Bronchial epithelial cell (primary cell): ENCODE data around the gene QPRT. TPM values are rescaled to one million over a fixed set of nuclear protein-coding genes. Genes with fewer than 3 reads are reported as not detected.
"Not testable (repeated sequence)": the region's sequence is repeated elsewhere in the genome, so short reads cannot be mapped to it uniquely, and the experiment has no call there.

Experiments
- DNase-seq: peaks from one replicate; pipeline ENCODE4 v3.0.0-alpha.2; 2010; ENCODE audit warnings: low read depth
- FAIRE-seq: peaks from 2 replicates; lab custom pipeline; 2011; peaks lifted over from hg19 to GRCh38; lab: Jason Lieb, UNC
- H3K27me3 ChIP-seq: 2 replicates; pipeline ENCODE4 v1.5.1; 2011; ENCODE audit warnings: low read length; ENCODE audit not compliant: control insufficient read depth, insufficient read depth
- H3K36me3 ChIP-seq: 2 replicates; pipeline ENCODE4 v1.5.1; 2011; ENCODE audit warnings: low read length; ENCODE audit not compliant: control insufficient read depth, insufficient read depth
- H3K4me3 ChIP-seq: 2 replicates; pipeline ENCODE4 v1.5.1; 2011; ENCODE audit warnings: mild to moderate bottlenecking, low read depth, low read length, control low read depth
- total RNA-seq: library from RNA; depleted of rRNA; stranded (reverse); fragments of >200 nt; gene quantifications from 2 replicates; pipeline ENCODE4 v1.2.1, GENCODE V29; 2014
- TF ChIP-seq, protein P1 (sequence below): IDR thresholded peaks from 2 replicates; pipeline ENCODE4 v1.5.1; 2011; ENCODE audit warnings: mild to moderate bottlenecking, moderate library complexity, low read length, control low read depth, inconsistent platforms; ENCODE audit not compliant: insufficient read depth, severe bottlenecking

Gene QPRT
- under 0.01 and 0.79 TPM in 2 replicates for total RNA-seq

- Histone ChIP-seq H3K36me3 (no peaks in the 10 kb centered on the region), H3K27me3 (no peaks in the 10 kb centered on the region), H3K4me3 (no peak within 1 kb of the TSS)
- DNase-seq (no peak), FAIRE-seq (no peak)
- TF ChIP-seq, protein P1, sequence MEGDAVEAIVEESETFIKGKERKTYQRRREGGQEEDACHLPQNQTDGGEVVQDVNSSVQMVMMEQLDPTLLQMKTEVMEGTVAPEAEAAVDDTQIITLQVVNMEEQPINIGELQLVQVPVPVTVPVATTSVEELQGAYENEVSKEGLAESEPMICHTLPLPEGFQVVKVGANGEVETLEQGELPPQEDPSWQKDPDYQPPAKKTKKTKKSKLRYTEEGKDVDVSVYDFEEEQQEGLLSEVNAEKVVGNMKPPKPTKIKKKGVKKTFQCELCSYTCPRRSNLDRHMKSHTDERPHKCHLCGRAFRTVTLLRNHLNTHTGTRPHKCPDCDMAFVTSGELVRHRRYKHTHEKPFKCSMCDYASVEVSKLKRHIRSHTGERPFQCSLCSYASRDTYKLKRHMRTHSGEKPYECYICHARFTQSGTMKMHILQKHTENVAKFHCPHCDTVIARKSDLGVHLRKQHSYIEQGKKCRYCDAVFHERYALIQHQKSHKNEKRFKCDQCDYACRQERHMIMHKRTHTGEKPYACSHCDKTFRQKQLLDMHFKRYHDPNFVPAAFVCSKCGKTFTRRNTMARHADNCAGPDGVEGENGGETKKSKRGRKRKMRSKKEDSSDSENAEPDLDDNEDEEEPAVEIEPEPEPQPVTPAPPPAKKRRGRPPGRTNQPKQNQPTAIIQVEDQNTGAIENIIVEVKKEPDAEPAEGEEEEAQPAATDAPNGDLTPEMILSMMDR: no peak
These were observed at the start of gene QPRT for GRCh38 chr16:29678691-29679267. TSS of gene QPRT (plus strand) at chr16:29679180. CDS start at chr16:29679198, 18 bp downstream.

DNA sequence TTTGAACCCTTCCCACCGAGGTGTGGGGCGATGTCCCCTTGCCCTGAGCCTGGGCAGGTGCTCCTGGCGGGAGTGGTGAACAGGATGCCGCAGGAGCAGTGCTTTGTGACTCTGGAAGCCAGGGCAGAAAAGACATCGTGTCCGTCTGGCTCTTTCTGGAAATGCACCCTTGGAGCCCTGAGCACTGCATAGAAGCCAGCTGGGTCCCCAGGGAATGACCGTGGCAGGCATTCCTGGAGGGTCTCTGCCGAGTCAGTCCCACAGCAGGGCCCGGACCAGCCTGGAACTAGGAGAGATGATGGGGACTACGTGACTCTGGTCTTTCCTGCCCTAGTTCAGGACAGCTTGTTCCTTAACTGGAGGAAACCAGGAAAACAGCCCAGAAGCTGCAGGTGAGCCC is 49.7 kb upstream of the QPRT start:
- H3K4me3 ChIP-seq, H3K27me3 ChIP-seq, H3K36me3 ChIP-seq, FAIRE-seq, DNase-seq: not testable (repeated sequence)

- H3K36me3 ChIP-seq, FAIRE-seq: not testable (repeated sequence)
These were observed 47.3 kb upstream of the QPRT start for GRCh38 chr16:29631658-29632057.

GRCh38 chr16:29635902-29636301 is 43.1 kb upstream of the QPRT start:
- FAIRE-seq, H3K36me3 ChIP-seq, DNase-seq: not testable (repeated sequence)

More at GRCh38 chr16:29631658-29632057, 47.3 kb upstream of the QPRT start:
- not testable (repeated sequence) for H3K4me3 ChIP-seq, H3K27me3 ChIP-seq, DNase-seq

DNA sequence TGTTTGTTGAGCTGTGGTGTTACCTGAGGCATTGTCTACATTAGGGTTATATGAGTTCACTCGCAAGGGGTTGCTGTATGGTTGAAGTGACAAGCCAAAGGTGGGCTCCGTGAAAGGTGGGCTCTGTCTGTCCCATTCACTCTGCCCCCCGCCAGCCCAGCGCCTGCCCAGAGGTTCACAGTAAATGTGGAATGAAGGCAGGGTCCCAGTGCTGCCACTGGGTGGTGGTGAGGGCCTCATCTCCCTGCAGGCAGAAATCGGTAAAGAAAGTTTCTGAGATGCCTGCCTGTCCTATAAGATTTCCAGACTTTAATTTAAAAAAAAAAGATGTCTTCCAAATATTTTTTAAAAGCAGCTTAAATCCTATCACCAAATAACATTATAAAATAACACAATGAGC is 42.6 kb upstream of the QPRT start:
- not testable (repeated sequence) for DNase-seq, H3K4me3 ChIP-seq, FAIRE-seq, H3K36me3 ChIP-seq, H3K27me3 ChIP-seq

More at GRCh38 chr16:29635902-29636301, 43.1 kb upstream of the QPRT start:
- H3K27me3 ChIP-seq, H3K4me3 ChIP-seq: not testable (repeated sequence)

GRCh38 chr16:29638751-29639150 is 40.2 kb upstream of the QPRT start:
- H3K4me3 ChIP-seq, H3K27me3 ChIP-seq, H3K36me3 ChIP-seq, FAIRE-seq, DNase-seq: not testable (repeated sequence)

- Histone ChIP-seq H3K27me3 (no peaks in the 10 kb centered on the region), H3K36me3 (no peaks in the 10 kb centered on the region), H3K4me3 (no peak overlapping the region)
- FAIRE-seq: no peak
- TF ChIP-seq, protein P1: no peak
- no peak for DNase-seq
These were observed 37.4 kb upstream of the QPRT start for GRCh38 chr16:29641561-29641960.

DNA sequence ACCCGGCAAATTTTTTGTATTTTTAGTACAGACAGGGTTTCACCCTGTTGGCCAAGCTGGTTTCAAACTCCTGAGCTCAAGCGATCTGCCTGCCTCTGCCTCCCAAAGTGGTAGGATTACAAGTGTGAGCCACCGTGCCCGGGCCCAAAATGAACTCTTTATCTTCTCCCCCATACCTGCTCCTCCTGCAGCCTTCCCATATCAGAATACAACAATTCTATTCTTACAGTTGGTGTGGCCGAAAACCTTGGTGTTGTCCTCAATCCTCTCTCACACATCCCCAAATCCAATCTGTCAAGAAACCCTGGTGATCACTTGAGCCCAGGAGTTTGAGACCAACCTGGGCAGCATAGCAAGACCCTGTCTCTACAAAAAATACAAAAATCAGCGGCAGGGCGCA is 35.4 kb upstream of the QPRT start:
- Histone ChIP-seq H3K36me3 (no peaks in the 10 kb centered on the region), H3K4me3 (no peak overlapping the region), H3K27me3 (no peaks in the 10 kb centered on the region)
- TF ChIP-seq, protein P1: no peak
- DNase-seq (no peak), FAIRE-seq (no peak)
